ENCODE measurements around the gene AGTRAP. TPM values are rescaled to one million over a fixed set of nuclear protein-coding genes. Genes with fewer than 3 reads are reported as not detected.

Gene AGTRAP
- total and polyA plus RNA-seq, 9 of the 15 experiments (the other 6 are each of a cell fraction or from before 2014, with no cell fraction given), result 26.8 to 105 (median 57.5) TPM

GRCh38 chr1:11797525-11798216 is 61.7 kb downstream of the AGTRAP start (continued):
- TF ChIP-seq FOXK1 (CRISPR knock-in tag; IDR thresholded peaks at IDR 0.05; ENCODE audit: borderline replicate concordance) (no peak), RAD21 (CRISPR knock-in tag; conservative IDR thresholded peaks at IDR 0.05 in 1 of 2, IDR thresholded peaks at IDR 0.05 in 1 of 2) (peak; percentile 4 to 35; a peak in 2 of 4 replicates), PKNOX1 (IDR thresholded peaks at IDR 0.05) (no peak), ZNF707 (CRISPR knock-in tag; conservative IDR thresholded peaks at IDR 0.05) (no peak), COPS2 (conservative IDR thresholded peaks at IDR 0.05) (no peak), TCF15 (CRISPR knock-in tag; IDR thresholded peaks at IDR 0.05) (no peak), KAT2B (IDR thresholded peaks at IDR 0.05; ENCODE audit: low read depth, low read length) (no peak), JUN (IDR thresholded peaks at IDR 0.05; ENCODE audit: borderline replicate concordance, low read depth, low read length) (peak; percentile 76; the same call in 1 of the 2 replicates), JUN (CRISPR knock-in tag; IDR thresholded peaks at IDR 0.05; ENCODE audit: borderline replicate concordance) (no peak), NFXL1 (CRISPR knock-in tag; IDR thresholded peaks at IDR 0.05) (peak; percentile 9; the same call in 1 of the 2 replicates), SMARCC2 (IDR thresholded peaks at IDR 0.05; ENCODE audit: low read depth) (peak; percentile 85), STAT6 (CRISPR knock-in tag; IDR thresholded peaks at IDR 0.05) (no peak; the same call in 1 of the 2 replicates)
